Body of pancreas (tissue), 4 donors: ENCODE data around the gene STK35. TPM values are rescaled to one million over a fixed set of nuclear protein-coding genes. Genes with fewer than 3 reads are reported as not detected.

ENCODE experiments used
- ATAC-seq: fragments of 150-250 bp; one replicate; pipeline ENCODE4 v1.9.1; 2016
- DNase-seq, 4 donors: peaks; one replicate each; pipeline ENCODE4 v3.0.0-alpha.2; 2019
- H3K27ac ChIP-seq, 4 donors: fragments of 200-600 bp; sonication (generic); 1 replicate in 3 of 4; 2 replicates in 1 of 4; pipeline versions ENCODE4 v1.5.1 to v1.6.1; 2016 to 2019; ENCODE audit warnings: mild to moderate bottlenecking in 1 of 4, mixed read lengths in 1 of 4, moderate library complexity in 1 of 4
- H3K27me3 ChIP-seq, 2 donors: fragments of 200-600 bp; sonication (generic); one replicate each; pipeline ENCODE4 v1.6.0; 2016; ENCODE audit warnings: mild to moderate bottlenecking in 1 of 2
- H3K36me3 ChIP-seq, 2 donors: fragments of 200-600 bp; sonication (generic); replicated peaks in 1 of 2; 2 replicates each; pipeline ENCODE4 v1.5.1; 2016; ENCODE audit warnings: low read depth in 2 of 2; ENCODE audit not compliant: insufficient read depth in 1 of 2
- H3K4me1 ChIP-seq: fragments of 200-600 bp; sonication (generic); one replicate; pipeline ENCODE4 v1.6.0; 2016
- H3K4me3 ChIP-seq, 2 donors: fragments of 200-600 bp; sonication (generic); 1 replicate in 1 of 2; 2 replicates in 1 of 2; pipeline ENCODE4 v1.5.1; 2016 to 2019
- H3K9me3 ChIP-seq, 3 donors: fragments of 200-600 bp; sonication (generic); 1 replicate in 2 of 3; 2 replicates in 1 of 3; pipeline ENCODE4 v1.5.1; 2016
- POLR2A ChIP-seq, 3 donors: fragments of 450-650 bp; IDR thresholded peaks; one replicate each; pipeline ENCODE4 v1.6.1; 2016; ENCODE audit warnings: antibody characterized with exemption in 3 of 3, mild to moderate bottlenecking in 2 of 3
- WGBS, 2 donors: methylation state at CpG; one replicate each; pipeline ENCODE4 v1.1.5; 2017; 5-methylcytosine and 5-hydroxymethylcytosine counted together
- intact Hi-C: fragments of 100-400 bp; cut with DNase I; formaldehyde crosslinking; loops from one replicate; pipeline ENCODE4 v1.15.1; 2023
- total RNA-seq, 2 donors: library from RNA; depleted of rRNA; stranded (reverse); fragments of >200 nt; gene quantifications; one replicate each; pipeline ENCODE4 v1.1.0, GENCODE V29; 2016
- TF ChIP-seq, protein P1 (sequence below), 7 experiments: fragments of 450-650 bp in 4 of 7; fragments of 200-600 bp in 3 of 7; sonication (generic) in 3 of 7; IDR thresholded peaks; one replicate each; pipeline ENCODE4 v1.5.1; 2016 to 2019; ENCODE audit warnings: antibody characterized with exemption in 7 of 7

The STK35 gene
- total RNA-seq, 2 donors from 2014 or later: 8.6 to 22.7 TPM

DNA sequence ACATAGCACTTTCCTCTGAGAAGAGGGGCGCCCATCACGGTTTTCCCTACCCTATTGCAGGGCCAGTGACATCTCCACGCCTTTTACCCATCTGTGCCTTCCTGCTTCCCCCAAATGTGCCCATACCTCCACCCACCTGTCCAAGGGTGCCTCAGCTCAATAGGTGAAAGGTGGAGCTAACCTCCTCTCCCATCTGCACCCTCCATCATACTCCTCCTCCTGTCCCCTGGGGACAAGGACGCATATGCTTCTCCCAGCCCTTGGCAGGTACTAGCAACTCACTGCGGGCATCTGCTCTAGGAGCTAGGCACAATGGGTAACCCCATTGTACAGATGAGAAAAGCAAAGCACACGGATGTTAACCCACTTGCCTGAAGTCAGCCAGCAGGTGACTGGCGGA is 62.8 kb downstream of the STK35 start:
- H3K27me3 ChIP-seq: no peaks in the 10 kb centered on the region
- intact Hi-C loops: no loop called here
- DNase-seq (no peak), ATAC-seq (no peak)
- H3K4me1 ChIP-seq: no peaks in the 10 kb centered on the region
- H3K9me3 ChIP-seq: no peaks in the 10 kb centered on the region
- TF ChIP-seq, protein P1, sequence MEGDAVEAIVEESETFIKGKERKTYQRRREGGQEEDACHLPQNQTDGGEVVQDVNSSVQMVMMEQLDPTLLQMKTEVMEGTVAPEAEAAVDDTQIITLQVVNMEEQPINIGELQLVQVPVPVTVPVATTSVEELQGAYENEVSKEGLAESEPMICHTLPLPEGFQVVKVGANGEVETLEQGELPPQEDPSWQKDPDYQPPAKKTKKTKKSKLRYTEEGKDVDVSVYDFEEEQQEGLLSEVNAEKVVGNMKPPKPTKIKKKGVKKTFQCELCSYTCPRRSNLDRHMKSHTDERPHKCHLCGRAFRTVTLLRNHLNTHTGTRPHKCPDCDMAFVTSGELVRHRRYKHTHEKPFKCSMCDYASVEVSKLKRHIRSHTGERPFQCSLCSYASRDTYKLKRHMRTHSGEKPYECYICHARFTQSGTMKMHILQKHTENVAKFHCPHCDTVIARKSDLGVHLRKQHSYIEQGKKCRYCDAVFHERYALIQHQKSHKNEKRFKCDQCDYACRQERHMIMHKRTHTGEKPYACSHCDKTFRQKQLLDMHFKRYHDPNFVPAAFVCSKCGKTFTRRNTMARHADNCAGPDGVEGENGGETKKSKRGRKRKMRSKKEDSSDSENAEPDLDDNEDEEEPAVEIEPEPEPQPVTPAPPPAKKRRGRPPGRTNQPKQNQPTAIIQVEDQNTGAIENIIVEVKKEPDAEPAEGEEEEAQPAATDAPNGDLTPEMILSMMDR (IDR thresholded peaks at IDR 0.05): no peak
- no peak for TF ChIP-seq POLR2A (IDR thresholded peaks at IDR 0.05)
- H3K27ac ChIP-seq: no peak overlapping the region
- 76 to 78% methylated on average over 7 of the region's 7 CpGs for WGBS, 2 donors
- H3K36me3 ChIP-seq: no peaks in the 10 kb centered on the region
- no peak overlapping the region for H3K4me3 ChIP-seq

DNA sequence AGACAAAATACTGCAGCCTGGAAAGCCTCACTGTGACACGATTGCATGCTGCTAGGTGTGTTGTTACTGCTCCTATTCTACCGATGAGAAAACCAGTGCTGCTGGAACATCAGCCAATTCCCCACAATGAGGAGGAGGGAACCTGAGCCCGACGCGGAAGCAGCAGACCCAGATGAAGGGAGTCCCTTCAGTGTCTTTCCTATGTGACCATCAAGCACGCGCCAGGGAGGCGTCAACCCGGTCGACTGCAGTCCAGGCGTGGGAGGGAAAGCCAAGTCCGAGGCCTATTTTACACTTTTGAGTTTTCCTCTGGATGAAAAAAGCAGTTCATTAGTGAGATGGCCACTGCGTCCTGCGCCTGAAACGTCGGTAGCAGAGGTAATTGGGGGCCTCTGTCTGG is 63.3 kb downstream of the STK35 start:
- Histone ChIP-seq H3K4me1 (no peaks in the 10 kb centered on the region), H3K27me3 (no peaks in the 10 kb centered on the region), H3K36me3 (no peaks in the 10 kb centered on the region), H3K4me3 (no peak overlapping the region), H3K9me3 (no peaks in the 10 kb centered on the region), H3K27ac (no peak overlapping the region)
- DNase-seq (no peak), ATAC-seq (no peak)
- intact Hi-C loops: no loop called here
- WGBS, 2 donors: 56 to 62% methylated on average over 14 to 16 of the region's 16 CpGs
- TF ChIP-seq POLR2A (IDR thresholded peaks at IDR 0.05): no peak
- TF ChIP-seq, protein P1 (IDR thresholded peaks at IDR 0.05): no peak

DNA sequence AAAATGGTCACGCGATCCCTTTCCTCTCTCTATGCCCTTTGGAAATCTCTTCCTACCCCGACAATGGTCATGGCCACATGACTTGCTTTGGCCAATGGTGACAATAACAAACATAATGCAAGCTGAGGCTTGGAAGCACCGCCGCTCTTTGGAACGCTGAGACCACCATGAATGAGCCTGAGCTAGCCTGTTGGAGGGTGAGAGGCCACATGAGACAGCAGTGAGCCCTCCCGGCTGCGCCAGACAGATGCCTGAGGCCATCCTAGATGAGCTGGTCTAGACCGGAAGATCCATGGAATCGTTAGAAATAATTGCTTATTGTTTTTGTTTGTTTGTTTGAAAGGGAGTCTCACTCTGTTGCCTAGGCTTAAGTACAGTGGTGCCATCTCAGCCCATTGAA is 64.2 kb downstream of the STK35 start:
- no peak overlapping the region for H3K4me3 ChIP-seq
- intact Hi-C loops: no loop called here
- no peaks in the 10 kb centered on the region for H3K36me3 ChIP-seq
- 89 to 91% methylated on average over 9 to 10 of the region's 10 CpGs for WGBS, 2 donors
- no peaks in the 10 kb centered on the region for H3K9me3 ChIP-seq
- TF ChIP-seq, protein P1 (IDR thresholded peaks at IDR 0.05): no peak
- TF ChIP-seq POLR2A (IDR thresholded peaks at IDR 0.05): no peak
- ATAC-seq: no peak
- H3K27me3 ChIP-seq: no peaks in the 10 kb centered on the region
- no peaks in the 10 kb centered on the region for H3K4me1 ChIP-seq
- no peak overlapping the region for H3K27ac ChIP-seq
- no peak for DNase-seq

DNA sequence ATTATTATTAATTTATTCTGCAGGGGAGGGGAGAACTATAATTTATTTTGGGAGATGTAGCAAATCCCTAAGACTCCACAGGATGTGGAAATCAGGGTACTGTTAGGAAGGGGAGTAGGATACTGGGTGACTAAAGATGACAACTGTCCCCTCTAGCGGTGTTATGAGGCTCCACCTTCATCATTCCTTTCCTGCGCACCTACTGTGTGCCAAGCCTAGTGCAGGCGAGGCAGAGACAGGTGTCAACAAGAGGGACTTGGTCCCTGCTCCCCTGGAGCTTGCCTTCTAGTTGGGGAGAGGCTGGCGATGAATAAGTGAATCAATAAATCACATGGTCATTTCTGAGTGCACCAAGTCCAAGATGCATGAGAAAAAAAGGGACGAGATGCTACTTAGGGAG is 65.5 kb downstream of the STK35 start:
- intact Hi-C loops: no loop called here
- Histone ChIP-seq H3K27me3 (no peaks in the 10 kb centered on the region), H3K9me3 (no peaks in the 10 kb centered on the region), H3K4me3 (no peak overlapping the region), H3K4me1 (no peaks in the 10 kb centered on the region), H3K27ac (no peak overlapping the region), H3K36me3 (no peaks in the 10 kb centered on the region)
- ATAC-seq: no peak
- no peak for DNase-seq
- TF ChIP-seq POLR2A (IDR thresholded peaks at IDR 0.05): no peak
- TF ChIP-seq, protein P1 (IDR thresholded peaks at IDR 0.05): no peak
- WGBS, 2 donors: 44 to 46% methylated on average over 5 of the region's 5 CpGs

DNA sequence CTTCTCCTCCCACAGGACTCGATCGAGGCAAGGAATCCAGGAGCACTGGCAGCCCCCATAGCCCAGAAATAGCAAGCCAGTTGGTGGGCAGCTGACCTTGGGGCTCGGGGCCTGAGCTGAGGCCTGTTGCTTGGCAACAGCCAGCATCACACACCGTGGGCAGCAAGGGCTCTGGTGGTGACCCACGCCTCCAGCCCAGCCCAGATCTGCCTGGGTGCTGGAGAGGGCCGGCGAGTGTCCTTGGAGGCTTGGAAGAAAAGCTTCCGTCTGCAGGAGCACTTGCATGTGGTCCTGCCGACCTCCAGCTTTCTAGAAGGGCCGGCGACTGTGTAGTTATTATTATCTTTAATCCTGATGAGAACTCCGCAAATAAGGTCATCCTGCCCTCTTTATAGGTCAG is 67.3 kb downstream of the STK35 start:
- no peak for ATAC-seq
- Histone ChIP-seq H3K4me3 (no peak overlapping the region), H3K9me3 (no peaks in the 10 kb centered on the region), H3K27ac (no peak overlapping the region), H3K27me3 (no peaks in the 10 kb centered on the region), H3K4me1 (no peaks in the 10 kb centered on the region), H3K36me3 (no peaks in the 10 kb centered on the region)
- TF ChIP-seq, protein P1 (IDR thresholded peaks at IDR 0.05): no peak
- TF ChIP-seq POLR2A (IDR thresholded peaks at IDR 0.05): no peak
- WGBS, 2 donors: 60 to 68% methylated on average over 7 to 12 of the region's 12 CpGs
- DNase-seq: no peak
- intact Hi-C loops: no loop called here
